DND-41 (cell line): ENCODE results near the gene NEURL1.
A peak's percentile ranks its signal among the peaks of the same experiment; 100 is the strongest.

ENCODE experiments used
- ATAC-seq: fragments of 200-7000 bp; cut with Tn5 transposase; 3 replicates; pipeline ENCODE4 v1.9.1; 2021; ENCODE audit warnings: low read depth; ENCODE audit not compliant: insufficient read depth
- DNase-seq: peaks from one replicate; pipeline ENCODE4 v3.0.0-alpha.2; 2020
- H2AFZ ChIP-seq: 2 replicates; pipeline ENCODE4 v1.6.0; 2012; ENCODE audit warnings: low read depth, low read length
- H3K27ac ChIP-seq: 2 replicates; pipeline ENCODE4 v1.5.1; 2012; ENCODE audit warnings: low read length, inconsistent platforms
- H3K27me3 ChIP-seq: fragments of 200-600 bp; sonication (generic); 2 replicates; pipeline ENCODE4 v1.6.0; 2012; ENCODE audit warnings: low read length, mild to moderate bottlenecking, inconsistent platforms; ENCODE audit not compliant: insufficient read depth, poor library complexity
- H3K36me3 ChIP-seq: 2 replicates; pipeline ENCODE4 v1.5.1; 2012; ENCODE audit warnings: low read length, inconsistent platforms; ENCODE audit not compliant: insufficient read depth
- H3K4me1 ChIP-seq: 2 replicates; pipeline ENCODE4 v1.5.1; 2012; ENCODE audit warnings: mild to moderate bottlenecking, low read length; ENCODE audit not compliant: insufficient read depth
- H3K4me2 ChIP-seq: 2 replicates; pipeline ENCODE4 v1.6.0; 2012; ENCODE audit warnings: mild to moderate bottlenecking, moderate library complexity, low read length, inconsistent platforms; ENCODE audit not compliant: insufficient read depth
- H3K4me3 ChIP-seq, 2 experiments: fragments of 200-600 bp in 1 of 2; shearing (Covaris generic) in 1 of 2; 2 replicates each; pipeline ENCODE4 v1.5.1; 2012 to 2016; ENCODE audit warnings: inconsistent platforms in 2 of 2, low read length in 2 of 2, mild to moderate bottlenecking in 2 of 2, low read depth in 1 of 2, moderate library complexity in 1 of 2
- H3K79me2 ChIP-seq: 2 replicates; pipeline ENCODE4 v1.6.0; 2012; ENCODE audit warnings: low read length, inconsistent platforms; ENCODE audit not compliant: insufficient read depth
- H3K9ac ChIP-seq: 2 replicates; pipeline ENCODE4 v1.6.0; 2012; ENCODE audit warnings: low read depth, mild to moderate bottlenecking, inconsistent platforms, low read length, moderate library complexity
- H3K9me3 ChIP-seq: 2 replicates; pipeline ENCODE4 v1.5.1; 2012; ENCODE audit warnings: low read length, moderate library complexity, mild to moderate bottlenecking, inconsistent platforms; ENCODE audit not compliant: insufficient read depth, severe bottlenecking
- H4K20me1 ChIP-seq: 2 replicates; pipeline ENCODE4 v1.6.0; 2012; ENCODE audit warnings: low read length; ENCODE audit not compliant: insufficient read depth
- EZH2 ChIP-seq: IDR thresholded peaks from 3 replicates; pipeline ENCODE4 v1.6.1; 2012; ENCODE audit warnings: borderline replicate concordance, low read depth, mild to moderate bottlenecking, moderate library complexity, low read length, inconsistent platforms; ENCODE audit not compliant: severe bottlenecking
- TF ChIP-seq, protein P1 (sequence below): IDR thresholded peaks from 2 replicates; pipeline ENCODE4 v1.5.1; 2012; ENCODE audit warnings: borderline replicate concordance, low read length, moderate library complexity, mild to moderate bottlenecking; ENCODE audit not compliant: poor library complexity, severe bottlenecking; ENCODE audit errors: extremely low read depth

Gene NEURL1

GRCh38 chr10:103595933-103596726, 102.6 kb downstream of the NEURL1 start:
- TF ChIP-seq, protein P1, sequence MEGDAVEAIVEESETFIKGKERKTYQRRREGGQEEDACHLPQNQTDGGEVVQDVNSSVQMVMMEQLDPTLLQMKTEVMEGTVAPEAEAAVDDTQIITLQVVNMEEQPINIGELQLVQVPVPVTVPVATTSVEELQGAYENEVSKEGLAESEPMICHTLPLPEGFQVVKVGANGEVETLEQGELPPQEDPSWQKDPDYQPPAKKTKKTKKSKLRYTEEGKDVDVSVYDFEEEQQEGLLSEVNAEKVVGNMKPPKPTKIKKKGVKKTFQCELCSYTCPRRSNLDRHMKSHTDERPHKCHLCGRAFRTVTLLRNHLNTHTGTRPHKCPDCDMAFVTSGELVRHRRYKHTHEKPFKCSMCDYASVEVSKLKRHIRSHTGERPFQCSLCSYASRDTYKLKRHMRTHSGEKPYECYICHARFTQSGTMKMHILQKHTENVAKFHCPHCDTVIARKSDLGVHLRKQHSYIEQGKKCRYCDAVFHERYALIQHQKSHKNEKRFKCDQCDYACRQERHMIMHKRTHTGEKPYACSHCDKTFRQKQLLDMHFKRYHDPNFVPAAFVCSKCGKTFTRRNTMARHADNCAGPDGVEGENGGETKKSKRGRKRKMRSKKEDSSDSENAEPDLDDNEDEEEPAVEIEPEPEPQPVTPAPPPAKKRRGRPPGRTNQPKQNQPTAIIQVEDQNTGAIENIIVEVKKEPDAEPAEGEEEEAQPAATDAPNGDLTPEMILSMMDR: no peak
- no peak for TF ChIP-seq EZH2
- H3K36me3 ChIP-seq: no peaks in the 10 kb centered on the region

GRCh38 chr10:103597003-103597402, 103.5 kb downstream of the NEURL1 start:
- no peak overlapping the region for H2AFZ ChIP-seq
- no peak overlapping the region for H3K4me2 ChIP-seq
- no peak for TF ChIP-seq EZH2
- TF ChIP-seq, protein P1: no peak
- H4K20me1 ChIP-seq: peaks cover 6% of the 10 kb centered on the region
- no peaks in the 10 kb centered on the region for H3K36me3 ChIP-seq
- ATAC-seq (no peak), DNase-seq (no peak)
- no peaks in the 10 kb centered on the region for H3K27me3 ChIP-seq
- no peak overlapping the region for H3K27ac ChIP-seq
- H3K9ac ChIP-seq: no peak overlapping the region
- no peaks in the 10 kb centered on the region for H3K4me1 ChIP-seq
- no peak overlapping the region for H3K4me3 ChIP-seq
- no peaks in the 10 kb centered on the region for H3K9me3 ChIP-seq
- H3K79me2 ChIP-seq: no peaks in the 10 kb centered on the region

More at GRCh38 chr10:103595933-103596726, 102.6 kb downstream of the NEURL1 start:
- Histone ChIP-seq H3K27ac (no peak overlapping the region), H3K27me3 (no peaks in the 10 kb centered on the region), H4K20me1 (peaks cover 9% of the 10 kb centered on the region), H3K4me2 (no peak overlapping the region), H3K9ac (no peak overlapping the region), H3K79me2 (no peaks in the 10 kb centered on the region), H3K9me3 (no peaks in the 10 kb centered on the region), H3K4me1 (no peaks in the 10 kb centered on the region), H2AFZ (no peak overlapping the region), H3K4me3 (no peak overlapping the region)
- DNase-seq (no peak), ATAC-seq (no peak)

DNA sequence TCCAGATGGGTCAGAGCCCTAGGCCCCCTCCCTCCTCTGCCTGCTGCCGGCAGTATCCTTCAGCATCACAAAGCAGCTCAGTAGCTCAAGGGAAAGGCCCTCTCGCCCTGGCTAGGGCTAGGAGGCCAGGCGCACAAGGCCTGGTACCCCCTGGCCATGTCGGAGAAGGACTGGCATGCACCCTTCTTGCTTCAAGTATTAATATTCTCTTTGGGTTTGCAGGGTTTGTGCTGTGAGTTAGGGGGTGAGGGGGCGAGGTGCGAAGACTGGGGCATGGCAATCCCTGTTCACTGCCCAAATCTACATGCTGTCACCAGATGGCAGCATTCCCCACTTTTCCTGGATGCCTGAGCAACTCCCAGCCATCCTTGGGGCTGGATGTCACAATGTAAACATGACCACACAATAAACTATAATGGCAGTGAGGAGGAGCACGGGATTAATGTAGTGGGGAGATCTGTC, 105.2 kb downstream of the NEURL1 start:
- H2AFZ ChIP-seq: no peak overlapping the region
- ATAC-seq: peak; percentile 71; the same call in 2 of the 3 replicates
- no peak overlapping the region for H3K27ac ChIP-seq
- H3K36me3 ChIP-seq: peaks cover 6% of the 10 kb centered on the region; the same call in 1 of the 2 replicates
- no peaks in the 10 kb centered on the region for H3K79me2 ChIP-seq
- H4K20me1 ChIP-seq: no peaks in the 10 kb centered on the region; the same call in none of the 2 replicates
- H3K27me3 ChIP-seq: no peaks in the 10 kb centered on the region
- H3K4me1 ChIP-seq: no peaks in the 10 kb centered on the region
- TF ChIP-seq, protein P1: peak; percentile 72
- TF ChIP-seq EZH2: no peak
- peak; percentile 33 for DNase-seq
- no peak overlapping the region for H3K4me2 ChIP-seq
- no peak overlapping the region for H3K9ac ChIP-seq
- no peak overlapping the region for H3K4me3 ChIP-seq
- H3K9me3 ChIP-seq: no peaks in the 10 kb centered on the region
